ENCODE data around the gene SLC1A1.

SLC1A1 gene

GRCh38 chr9:4622016-4622415, 131.7 kb downstream of the SLC1A1 start:
- no peak for DNase-seq

- DNase-seq, result no peak
Observed at GRCh38 chr9:4630836-4631235, 140.6 kb downstream of the SLC1A1 start.
